K562 (cell line): ENCODE measurements around the gene UBXN1. TPM values are rescaled to one million over a fixed set of nuclear protein-coding genes. Genes with fewer than 3 reads are reported as not detected.

ENCODE experiments used
- CHD1 ChIP-seq: fragments of 200-600 bp; sonication (generic); IDR thresholded peaks from one replicate; pipeline ENCODE4 v1.6.1; 2012; ENCODE audit warnings: mild to moderate bottlenecking, moderate library complexity, low read length, inconsistent platforms
- ELF1 ChIP-seq: fragments of 200-800 bp; sonication (Bioruptor generic); IDR thresholded peaks from 2 replicates; pipeline ENCODE4 v1.6.1; 2016; ENCODE audit warnings: missing genetic modification characterization, missing compliant biosample characterization
- FOXA1 ChIP-seq: fragments of 450-650 bp; IDR thresholded peaks from 2 replicates; pipeline ENCODE4 v1.6.1; 2016; ENCODE audit warnings: mild to moderate bottlenecking, borderline replicate concordance
- GTF2F1 ChIP-seq: IDR thresholded peaks from 2 replicates; pipeline ENCODE4 v1.6.1; 2011; ENCODE audit warnings: low read depth, low read length, improper control_type of control experiment
- HES1 ChIP-seq: fragments of 450-650 bp; IDR thresholded peaks from 2 replicates; pipeline ENCODE4 v1.6.1; 2016; ENCODE audit warnings: low read depth, mild to moderate bottlenecking, moderate library complexity
- MNT ChIP-seq, 2 experiments: fragments of 450-650 bp; conservative IDR thresholded peaks; 2 replicates each; pipeline ENCODE4 v1.6.1; 2017; ENCODE audit warnings: mild to moderate bottlenecking in 2 of 2, moderate library complexity in 2 of 2
- MTA1 ChIP-seq: fragments of 450-650 bp; IDR thresholded peaks from 2 replicates; pipeline ENCODE4 v1.6.1; 2017; ENCODE audit warnings: borderline replicate concordance
- MYBL2 ChIP-seq, 2 experiments: fragments of 450-650 bp in 1 of 2; sonication (generic) in 1 of 2; formaldehyde crosslinking in 1 of 2; IDR thresholded peaks; 2 replicates each; pipeline versions ENCODE4 v1.6.1 to v1.8.1; 2017 to 2022; ENCODE audit warnings: borderline replicate concordance in 1 of 2, inconsistent platforms in 1 of 2, low read depth in 1 of 2, mild to moderate bottlenecking in 1 of 2, missing genetic modification reagents in 1 of 2, moderate library complexity in 1 of 2
- NR0B1 ChIP-seq: fragments of 450-650 bp; IDR thresholded peaks from one replicate; pipeline ENCODE4 v1.6.1; 2018; ENCODE audit warnings: mild to moderate bottlenecking, moderate library complexity; ENCODE audit not compliant: partially characterized antibody
- PHB2 ChIP-seq: fragments of 450-650 bp; IDR thresholded peaks from 2 replicates; pipeline ENCODE4 v1.6.1; 2017; ENCODE audit warnings: low read depth
- PHF20 ChIP-seq: fragments of 450-650 bp; IDR thresholded peaks from 2 replicates; pipeline ENCODE4 v1.6.1; 2018; ENCODE audit not compliant: partially characterized antibody
- RFX5 ChIP-seq: IDR thresholded peaks from 2 replicates; pipeline ENCODE4 v1.6.1; 2011; ENCODE audit warnings: low read depth, mild to moderate bottlenecking, improper control_type of control experiment, low read length
- SP1 ChIP-seq: sonication (generic); formaldehyde crosslinking; IDR thresholded peaks from 2 replicates; pipeline ENCODE4 v1.8.1; 2022; ENCODE audit warnings: mild to moderate bottlenecking, missing genetic modification reagents
- STAG1 ChIP-seq: sonication (generic); formaldehyde crosslinking; IDR thresholded peaks from 2 replicates; pipeline ENCODE4 v1.5.0; 2020; ENCODE audit warnings: missing genetic modification reagents, borderline replicate concordance
- TFAP4 ChIP-seq: sonication (generic); formaldehyde crosslinking; IDR thresholded peaks from 2 replicates; pipeline ENCODE4 v1.8.0; 2022; ENCODE audit warnings: missing genetic modification reagents, mild to moderate bottlenecking, moderate library complexity, borderline replicate concordance
- THRB ChIP-seq: fragments of 450-650 bp; formaldehyde crosslinking; conservative IDR thresholded peaks from 2 replicates; pipeline ENCODE4 v1.4.0; 2022; ENCODE audit warnings: mild to moderate bottlenecking, missing genetic modification characterization
- ZFP91 ChIP-seq: sonication (generic); formaldehyde crosslinking; IDR thresholded peaks from 2 replicates; pipeline ENCODE4 v1.8.0; 2022; ENCODE audit warnings: mild to moderate bottlenecking, missing genetic modification reagents
- ZFX ChIP-seq: sonication (generic); formaldehyde crosslinking; IDR thresholded peaks from 2 replicates; pipeline ENCODE4 v1.8.0; 2022; ENCODE audit warnings: mild to moderate bottlenecking, missing genetic modification reagents, moderate library complexity
- ZNF282 ChIP-seq: sonication (generic); formaldehyde crosslinking; IDR thresholded peaks from 2 replicates; pipeline ENCODE4 v1.8.1; 2023; ENCODE audit warnings: missing genetic modification reagents
- ZNF324 ChIP-seq: fragments of 250-450 bp; sonication (Bioruptor Pico); IDR thresholded peaks from 2 replicates; pipeline ENCODE4 v1.4.0; 2020; ENCODE audit warnings: mild to moderate bottlenecking
- ZNF408 ChIP-seq: fragments of 250-450 bp; sonication (Bioruptor Pico); IDR thresholded peaks from 2 replicates; pipeline ENCODE4 v1.4.0; 2020; ENCODE audit warnings: low read depth, mild to moderate bottlenecking, moderate library complexity
- ZNF41 ChIP-seq: fragments of 250-450 bp; sonication (Bioruptor Pico); conservative IDR thresholded peaks from 2 replicates; pipeline ENCODE4 v1.4.0; 2020; ENCODE audit warnings: mild to moderate bottlenecking
- polyA plus RNA-seq, 8 experiments: library from polyadenylated mRNA; depleted of rRNA in 4 of 8; stranded (reverse) in 5 of 8; unstranded in 3 of 8; fragments of >200 nt; fragmentation: Nextera tagmentation in 2 of 8; fragmentation: Illumina TruSeq in 1 of 8; extraction: Ambion mirVana in 2 of 8; extraction: Trizol in 1 of 8; gene quantifications; 2 replicates each; pipeline versions ENCODE4 v1.2.1 to v1.2.3, GENCODE V29; 2011 to 2014; ENCODE audit warnings: inconsistent platforms in 1 of 8, missing spikeins in 1 of 8
- total RNA-seq, 7 experiments: library from RNA; depleted of rRNA in 6 of 7; stranded (reverse); fragments of >200 nt in 6 of 7; fragmentation: Illumina TruSeq in 2 of 7; extraction: Trizol in 2 of 7; gene quantifications; 2 replicates each; pipeline versions ENCODE4 v1.2.1 to v1.2.3, GENCODE V29; 2011 to 2021; ENCODE audit warnings: low replicate concordance in 1 of 7

UBXN1 gene
- total and polyA plus RNA-seq, 9 of the 15 experiments (the other 6 are each of a cell fraction or from before 2014, with no cell fraction given) = 4.8 to 263 (median 99.7) TPM

- TF ChIP-seq ZNF41 = no peak
- no peak for TF ChIP-seq CHD1
- TF ChIP-seq ZNF408 (CRISPR knock-in tag) = no peak
- no peak for TF ChIP-seq ZFX (CRISPR knock-in tag)
- TF ChIP-seq MNT (conservative IDR thresholded peaks at IDR 0.05) = no peak
- TF ChIP-seq STAG1 (CRISPR knock-in tag) = no peak
- peak; percentile 99 for TF ChIP-seq RFX5
- no peak for TF ChIP-seq ZFP91 (CRISPR knock-in tag)
- TF ChIP-seq NR0B1 = no peak
- peak; percentile 56; the same call in 1 of the 2 replicates for TF ChIP-seq HES1
- TF ChIP-seq PHB2 = no peak
- no peak for TF ChIP-seq FOXA1
- no peak for TF ChIP-seq ELF1
- TF ChIP-seq MYBL2 (IDR thresholded peaks at IDR 0.05; ENCODE audit: low read depth) = peak; percentile 88
- TF ChIP-seq MYBL2 (CRISPR knock-in tag; IDR thresholded peaks at IDR 0.05; ENCODE audit: borderline replicate concordance) = no peak
- no peak for TF ChIP-seq PHF20
- TF ChIP-seq TFAP4 = no peak
- TF ChIP-seq GTF2F1 = peak; percentile 85; the same call in 1 of the 2 replicates
- no peak for TF ChIP-seq THRB (CRISPR knock-in tag)
- TF ChIP-seq ZNF324 = no peak
- TF ChIP-seq ZNF282 (CRISPR knock-in tag) = no peak
- peak; percentile 53; the same call in 1 of the 2 replicates for TF ChIP-seq SP1 (CRISPR knock-in tag)
- TF ChIP-seq MTA1 = no peak
Observed at GRCh38 chr11:62727872-62728170, 48.9 kb upstream of the UBXN1 start (continued).
